HepG2 (cell line): ENCODE results near the gene SETD3.

Source experiments
- KAT7 ChIP-seq: IDR thresholded peaks from 2 replicates; pipeline ENCODE4 v1.6.1; 2018; ENCODE audit warnings: borderline replicate concordance, missing compliant biosample characterization
- KDM6A ChIP-seq: IDR thresholded peaks from 2 replicates; pipeline ENCODE4 v1.6.1; 2016; ENCODE audit warnings: low read depth
- MAFG ChIP-seq: sonication (generic); formaldehyde crosslinking; IDR thresholded peaks from 2 replicates; pipeline ENCODE4 v1.5.1; 2020; ENCODE audit warnings: mild to moderate bottlenecking, missing genetic modification reagents
- MAFK ChIP-seq, 2 experiments: IDR thresholded peaks in 1 of 2; conservative IDR thresholded peaks in 1 of 2; 2 replicates each; pipeline ENCODE4 v1.6.1; 2011; ENCODE audit warnings: improper control_type of control experiment in 2 of 2, low read length in 2 of 2
- POLR2A ChIP-seq, 2 experiments: IDR thresholded peaks; 2 replicates each; pipeline ENCODE4 v1.6.1; 2011; ENCODE audit warnings: low read depth in 2 of 2, low read length in 2 of 2, mild to moderate bottlenecking in 1 of 2, moderate library complexity in 1 of 2; ENCODE audit not compliant: insufficient read depth in 1 of 2
- POLR2AphosphoS2 ChIP-seq: IDR thresholded peaks from 2 replicates; pipeline ENCODE4 v1.6.1; 2011; ENCODE audit warnings: low read depth, low read length, improper control_type of control experiment
- PTBP1 ChIP-seq: fragments of 200-400 bp; formaldehyde crosslinking; IDR thresholded peaks from 2 replicates; pipeline ENCODE4 v1.6.1; 2018; ENCODE audit warnings: low read length, low read depth; ENCODE audit not compliant: poor library complexity, severe bottlenecking
- SIN3B ChIP-seq: fragments of 150-350 bp; IDR thresholded peaks from 2 replicates; pipeline ENCODE4 v1.6.1; 2014; ENCODE audit warnings: low read length
- TF ChIP-seq, protein P1 (sequence below), 2 experiments: sonication (generic) in 1 of 2; formaldehyde crosslinking in 1 of 2; IDR thresholded peaks; 2 replicates each; pipeline versions ENCODE4 v1.5.1 to v1.6.1; 2011 to 2020; ENCODE audit warnings: borderline replicate concordance in 1 of 2, low read depth in 1 of 2, low read length in 1 of 2, mild to moderate bottlenecking in 1 of 2, missing genetic modification reagents in 1 of 2, moderate library complexity in 1 of 2
- TF ChIP-seq, protein P2 (sequence below): sonication (generic); formaldehyde crosslinking; IDR thresholded peaks from 2 replicates; pipeline ENCODE4 v1.4.0; 2020; ENCODE audit warnings: low read depth, mild to moderate bottlenecking, missing genetic modification reagents
- TF ChIP-seq, protein P3 (sequence below): sonication (generic); formaldehyde crosslinking; IDR thresholded peaks from 2 replicates; pipeline ENCODE4 v1.5.0; 2020; ENCODE audit warnings: mild to moderate bottlenecking, missing genetic modification reagents, moderate library complexity
- TF ChIP-seq, protein P4 (sequence below): sonication (generic); formaldehyde crosslinking; IDR thresholded peaks from 2 replicates; pipeline ENCODE4 v1.8.1; 2022; ENCODE audit warnings: mild to moderate bottlenecking, missing genetic modification reagents

DNA sequence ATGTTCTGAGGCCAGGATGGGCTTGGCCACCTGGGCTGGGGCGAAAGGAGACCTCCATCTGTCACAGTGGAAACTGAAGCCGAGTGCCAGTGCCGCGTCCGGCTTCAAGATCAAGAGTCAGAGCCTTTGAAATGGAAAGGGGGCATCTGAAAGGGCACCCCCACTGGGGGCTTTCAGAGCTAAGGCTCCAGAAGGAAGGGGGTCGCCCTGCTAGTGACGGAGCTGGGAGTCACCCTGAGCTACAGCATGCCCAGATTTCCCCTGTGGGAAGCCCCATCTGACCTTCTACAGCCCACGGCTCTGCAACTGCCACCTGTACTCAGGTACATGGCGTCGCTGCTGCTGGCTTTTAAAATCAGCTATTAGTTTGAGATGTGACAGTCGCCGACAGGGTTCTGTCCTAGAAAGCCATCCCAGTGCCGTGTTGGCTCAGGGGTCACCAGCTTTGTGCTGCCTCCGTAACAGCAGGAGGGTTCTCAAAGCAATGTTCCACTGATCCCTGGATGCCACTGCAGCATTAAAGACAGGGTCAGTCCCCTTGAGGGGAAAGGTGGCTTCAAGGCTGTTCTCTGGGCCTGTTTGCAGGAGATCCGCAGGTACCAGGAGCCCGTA lies 32.0 kb upstream of the SETD3 start:
- TF ChIP-seq KAT7 (CRISPR knock-in tag) = no peak
- TF ChIP-seq, protein P1, sequence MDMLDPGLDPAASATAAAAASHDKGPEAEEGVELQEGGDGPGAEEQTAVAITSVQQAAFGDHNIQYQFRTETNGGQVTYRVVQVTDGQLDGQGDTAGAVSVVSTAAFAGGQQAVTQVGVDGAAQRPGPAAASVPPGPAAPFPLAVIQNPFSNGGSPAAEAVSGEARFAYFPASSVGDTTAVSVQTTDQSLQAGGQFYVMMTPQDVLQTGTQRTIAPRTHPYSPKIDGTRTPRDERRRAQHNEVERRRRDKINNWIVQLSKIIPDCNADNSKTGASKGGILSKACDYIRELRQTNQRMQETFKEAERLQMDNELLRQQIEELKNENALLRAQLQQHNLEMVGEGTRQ (IDR thresholded peaks at IDR 0.05; ENCODE audit: low read depth, low read length) = no peak
- TF ChIP-seq, protein P1 (CRISPR knock-in tag; IDR thresholded peaks at IDR 0.05; ENCODE audit: borderline replicate concordance) = no peak
- TF ChIP-seq, protein P2, sequence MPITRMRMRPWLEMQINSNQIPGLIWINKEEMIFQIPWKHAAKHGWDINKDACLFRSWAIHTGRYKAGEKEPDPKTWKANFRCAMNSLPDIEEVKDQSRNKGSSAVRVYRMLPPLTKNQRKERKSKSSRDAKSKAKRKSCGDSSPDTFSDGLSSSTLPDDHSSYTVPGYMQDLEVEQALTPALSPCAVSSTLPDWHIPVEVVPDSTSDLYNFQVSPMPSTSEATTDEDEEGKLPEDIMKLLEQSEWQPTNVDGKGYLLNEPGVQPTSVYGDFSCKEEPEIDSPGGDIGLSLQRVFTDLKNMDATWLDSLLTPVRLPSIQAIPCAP (CRISPR knock-in tag) = no peak
- no peak for TF ChIP-seq MAFK (conservative IDR thresholded peaks at IDR 0.05 in 1 of 2, IDR thresholded peaks at IDR 0.05 in 1 of 2; ENCODE audit: low read length in 2 of 2)
- TF ChIP-seq MAFG (CRISPR knock-in tag) = no peak
- TF ChIP-seq, protein P3, sequence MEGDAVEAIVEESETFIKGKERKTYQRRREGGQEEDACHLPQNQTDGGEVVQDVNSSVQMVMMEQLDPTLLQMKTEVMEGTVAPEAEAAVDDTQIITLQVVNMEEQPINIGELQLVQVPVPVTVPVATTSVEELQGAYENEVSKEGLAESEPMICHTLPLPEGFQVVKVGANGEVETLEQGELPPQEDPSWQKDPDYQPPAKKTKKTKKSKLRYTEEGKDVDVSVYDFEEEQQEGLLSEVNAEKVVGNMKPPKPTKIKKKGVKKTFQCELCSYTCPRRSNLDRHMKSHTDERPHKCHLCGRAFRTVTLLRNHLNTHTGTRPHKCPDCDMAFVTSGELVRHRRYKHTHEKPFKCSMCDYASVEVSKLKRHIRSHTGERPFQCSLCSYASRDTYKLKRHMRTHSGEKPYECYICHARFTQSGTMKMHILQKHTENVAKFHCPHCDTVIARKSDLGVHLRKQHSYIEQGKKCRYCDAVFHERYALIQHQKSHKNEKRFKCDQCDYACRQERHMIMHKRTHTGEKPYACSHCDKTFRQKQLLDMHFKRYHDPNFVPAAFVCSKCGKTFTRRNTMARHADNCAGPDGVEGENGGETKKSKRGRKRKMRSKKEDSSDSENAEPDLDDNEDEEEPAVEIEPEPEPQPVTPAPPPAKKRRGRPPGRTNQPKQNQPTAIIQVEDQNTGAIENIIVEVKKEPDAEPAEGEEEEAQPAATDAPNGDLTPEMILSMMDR (CRISPR knock-in tag) = no peak
- TF ChIP-seq KDM6A (CRISPR knock-in tag) = no peak
- TF ChIP-seq PTBP1 = no peak
- TF ChIP-seq, protein P4, sequence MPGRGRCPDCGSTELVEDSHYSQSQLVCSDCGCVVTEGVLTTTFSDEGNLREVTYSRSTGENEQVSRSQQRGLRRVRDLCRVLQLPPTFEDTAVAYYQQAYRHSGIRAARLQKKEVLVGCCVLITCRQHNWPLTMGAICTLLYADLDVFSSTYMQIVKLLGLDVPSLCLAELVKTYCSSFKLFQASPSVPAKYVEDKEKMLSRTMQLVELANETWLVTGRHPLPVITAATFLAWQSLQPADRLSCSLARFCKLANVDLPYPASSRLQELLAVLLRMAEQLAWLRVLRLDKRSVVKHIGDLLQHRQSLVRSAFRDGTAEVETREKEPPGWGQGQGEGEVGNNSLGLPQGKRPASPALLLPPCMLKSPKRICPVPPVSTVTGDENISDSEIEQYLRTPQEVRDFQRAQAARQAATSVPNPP (CRISPR knock-in tag) = no peak
- no peak for TF ChIP-seq SIN3B
- TF ChIP-seq POLR2AphosphoS2 = no peak
- no peak for TF ChIP-seq POLR2A (IDR thresholded peaks at IDR 0.05; ENCODE audit: insufficient read depth in 1 of 2, low read depth in 2 of 2, low read length in 2 of 2)
